HepG2 (cell line): ENCODE data around the gene VAMP2. TPM values are rescaled to one million over a fixed set of nuclear protein-coding genes. Genes with fewer than 3 reads are reported as not detected.

Source experiments
- ATAC-seq: fragments of 200-7000 bp; cut with Tn5 transposase; 3 replicates; pipeline ENCODE4 v1.9.1; 2020; ENCODE audit warnings: mild to moderate bottlenecking, moderate library complexity
- BruUV-seq: library from RNA; stranded (reverse); fragments of 400-500 nt; replicated peaks from 2 replicates; lab custom pipeline; 2021; lab: Mats Ljungman, UMichigan
- CTCF ChIA-PET: fragments of 300-600 bp; formaldehyde crosslinking; extraction: SDS; loops from one replicate; lab custom pipeline; 2021; ENCODE audit warnings: low total read pairs, inconsistent platforms, low intra/inter-chr PET ratio; lab: Yijun Ruan, JAX
- POLR2A ChIA-PET: fragments of 350-600 bp; sonication (Branson Sonifier 250); formaldehyde crosslinking; loops from one replicate; lab custom pipeline; 2020; ENCODE audit warnings: antibody characterized with exemption, inconsistent platforms; lab: Yijun Ruan, JAX
- DNase-seq: peaks from one replicate; pipeline ENCODE4 v3.0.0-alpha.2; 2015; ENCODE audit warnings: low spot score
- FAIRE-seq: peaks from 3 replicates; lab custom pipeline; 2011; peaks lifted over from hg19 to GRCh38; lab: Jason Lieb, UNC
- H2AFZ ChIP-seq: one replicate; pipeline ENCODE4 v1.6.1; 2011; ENCODE audit warnings: low read length, inconsistent platforms
- H3K27ac ChIP-seq: fragments of 300-600 bp; 3 replicates; pipeline ENCODE4 v1.8.0; 2011; ENCODE audit warnings: mixed run types, mild to moderate bottlenecking, mixed read lengths, low read length, inconsistent platforms; ENCODE audit not compliant: insufficient read depth; ENCODE audit errors: extremely low read length
- H3K27me3 ChIP-seq, 2 experiments: fragments of 200-600 bp in 1 of 2; 2 replicates in 1 of 2; 3 replicates in 1 of 2; pipeline versions ENCODE4 v1.6.0 to v1.8.0; 2011; ENCODE audit warnings: low read length in 2 of 2, mild to moderate bottlenecking in 2 of 2, moderate library complexity in 2 of 2, inconsistent platforms in 1 of 2; ENCODE audit not compliant: insufficient read depth in 2 of 2, control insufficient read depth in 1 of 2
- H3K36me3 ChIP-seq, 2 experiments: fragments of 200-600 bp in 1 of 2; replicated peaks in 1 of 2; 2 replicates in 1 of 2; 3 replicates in 1 of 2; pipeline versions ENCODE4 v1.5.1 to v1.8.0; 2011; ENCODE audit warnings: low read length in 2 of 2, inconsistent platforms in 1 of 2; ENCODE audit not compliant: insufficient read depth in 2 of 2, control insufficient read depth in 1 of 2
- H3K4me1 ChIP-seq: 2 replicates; pipeline ENCODE4 v1.5.1; 2012; ENCODE audit warnings: low read length, inconsistent platforms; ENCODE audit not compliant: insufficient read depth
- H3K4me2 ChIP-seq: 2 replicates; pipeline ENCODE4 v1.6.0; 2011; ENCODE audit warnings: low read depth, low read length, inconsistent platforms
- H3K4me3 ChIP-seq, 3 experiments: fragments of 200-600 bp in 1 of 3; sonication (generic), shearing (Covaris generic) in 1 of 3; replicated peaks in 1 of 3; 2 replicates each; pipeline ENCODE4 v1.5.1; 2011 to 2016; ENCODE audit warnings: low read length in 3 of 3, inconsistent platforms in 2 of 3, low read depth in 2 of 3, mild to moderate bottlenecking in 2 of 3, control low read depth in 1 of 3, mixed read lengths in 1 of 3; ENCODE audit not compliant: insufficient read depth in 1 of 3
- H3K79me2 ChIP-seq: one replicate; pipeline ENCODE4 v1.6.1; 2011; ENCODE audit warnings: low read length, inconsistent platforms; ENCODE audit not compliant: insufficient read depth
- H3K9ac ChIP-seq: 2 replicates; pipeline ENCODE4 v1.6.0; 2011; ENCODE audit warnings: mild to moderate bottlenecking, low read depth, low read length, inconsistent platforms; ENCODE audit not compliant: insufficient read depth
- H3K9me3 ChIP-seq: 2 replicates; pipeline ENCODE4 v1.5.1; 2012; ENCODE audit warnings: mild to moderate bottlenecking, low read length
- H4K20me1 ChIP-seq: 2 replicates; pipeline ENCODE4 v1.6.0; 2011; ENCODE audit warnings: inconsistent platforms, mild to moderate bottlenecking, low read length, moderate library complexity; ENCODE audit not compliant: insufficient read depth
- ATF2 ChIP-seq: sonication (generic); formaldehyde crosslinking; IDR thresholded peaks from 2 replicates; pipeline ENCODE4 v1.4.0; 2020; ENCODE audit warnings: missing genetic modification reagents
- KIAA2018 ChIP-seq: sonication (generic); formaldehyde crosslinking; IDR thresholded peaks from 2 replicates; pipeline ENCODE4 v1.5.0; 2020; ENCODE audit warnings: mild to moderate bottlenecking, missing genetic modification reagents, borderline replicate concordance
- RARA ChIP-seq: IDR thresholded peaks from 2 replicates; pipeline ENCODE4 v1.6.1; 2016; ENCODE audit warnings: missing genetic modification reagents, missing compliant biosample characterization
- THAP11 ChIP-seq: IDR thresholded peaks from 2 replicates; pipeline ENCODE4 v1.6.1; 2016; ENCODE audit warnings: missing biosample characterization, missing genetic modification reagents
- TOPORS ChIP-seq: sonication (generic); formaldehyde crosslinking; IDR thresholded peaks from 2 replicates; pipeline ENCODE4 v1.8.0; 2023; ENCODE audit warnings: mild to moderate bottlenecking, missing genetic modification reagents
- U2AF2 ChIP-seq: fragments of 200-400 bp; formaldehyde crosslinking; IDR thresholded peaks from 2 replicates; pipeline ENCODE4 v1.6.1; 2017; ENCODE audit warnings: low read depth, mild to moderate bottlenecking, low read length
- ZNF274 ChIP-seq: sonication (generic); formaldehyde crosslinking; IDR thresholded peaks from 2 replicates; pipeline ENCODE4 v1.5.1; 2020; ENCODE audit warnings: mild to moderate bottlenecking, missing genetic modification reagents
- ZNF333 ChIP-seq: sonication (generic); formaldehyde crosslinking; IDR thresholded peaks from 2 replicates; pipeline ENCODE4 v1.4.0; 2020; ENCODE audit warnings: mild to moderate bottlenecking, missing genetic modification reagents, borderline replicate concordance
- WGBS: methylation state at CpG from one replicate; pipeline ENCODE4 v1.1.6; 2017; ENCODE audit warnings: low lambda C conversion rate; 5-methylcytosine and 5-hydroxymethylcytosine counted together
- in situ Hi-C: cut with HindIII; loops from 2 replicates; pipeline ENCODE4 v1.10.0; 2017; ENCODE audit warnings: low pct_unique_long_range_greater_than_20kb; ENCODE audit not compliant: extremely low pct_ligation_motif_present
- intact Hi-C: fragments of 100-400 bp; cut with micrococcal nuclease; formaldehyde crosslinking; loops from one replicate; pipeline ENCODE4 v1.10.0; 2022; ENCODE audit not compliant: unreplicated experiment
- polyA plus RNA-seq, 8 experiments: library from polyadenylated mRNA; depleted of rRNA in 3 of 8; stranded (reverse) in 7 of 8; unstranded in 1 of 8; fragments of >200 nt; fragmentation: Illumina TruSeq in 4 of 8; extraction: Trizol in 4 of 8; gene quantifications; 2 replicates each; pipeline versions ENCODE4 v1.2.1 to v1.2.3, GENCODE V29; 2011 to 2016; ENCODE audit warnings: low read depth in 4 of 8, missing spikeins in 1 of 8, mixed read lengths in 1 of 8; ENCODE audit not compliant: insufficient read depth in 1 of 8
- total RNA-seq, 5 experiments: library from RNA; depleted of rRNA; stranded (reverse); fragments of >200 nt; fragmentation: Illumina TruSeq; extraction: Trizol; gene quantifications; 2 replicates each; pipeline ENCODE4 v1.2.3, GENCODE V29; 2016; ENCODE audit warnings: low read depth in 1 of 5

The VAMP2 gene
- total and polyA plus RNA-seq, 2 of the 13 experiments (the other 11 are each of a cell fraction or from before 2014, with no cell fraction given): 3.9 to 17.2 TPM

GRCh38 chr17:8206536-8206935 lies 43.8 kb upstream of the VAMP2 start:
- TF ChIP-seq ZNF274 (CRISPR knock-in tag) (no peak), U2AF2 (no peak), THAP11 (CRISPR knock-in tag) (no peak), ATF2 (CRISPR knock-in tag) (no peak), TOPORS (no peak), ZNF333 (no peak), KIAA2018 (CRISPR knock-in tag) (no peak), RARA (CRISPR knock-in tag) (no peak)
- 99% methylated on average over 12 of the region's 12 CpGs for WGBS
- intact Hi-C loops: no loop called here
- ATAC-seq (no peak), FAIRE-seq (no peak), DNase-seq (no peak)
- Histone ChIP-seq H3K27ac (no peak overlapping the region), H3K9me3 (no peaks in the 10 kb centered on the region), H3K36me3 (peaks cover 1 to 37% of the 10 kb centered on the region in 2 experiments; a peak in 4 of 5 replicates), H3K4me2 (no peak overlapping the region), H3K4me3 (no peak overlapping the region), H3K27me3 (no peaks in the 10 kb centered on the region; a peak in 1 of 5 replicates), H2AFZ (no peak overlapping the region), H3K4me1 (peaks cover 14% of the 10 kb centered on the region), H4K20me1 (no peaks in the 10 kb centered on the region), H3K9ac (no peak overlapping the region), H3K79me2 (peaks cover 28% of the 10 kb centered on the region)
- in situ Hi-C loops: no loop called here
- ChIA-PET CTCF (no interaction called here), POLR2A (no interaction called here)
- no TSS peak for BruUV-seq
